ENCODE data around the gene SOX14. TPM values are rescaled to one million over a fixed set of nuclear protein-coding genes. Genes with fewer than 3 reads are reported as not detected.

The SOX14 gene
- not detected in 2 replicates for total RNA-seq

GRCh38 chr3:137764001-137764433 lies at the start of gene SOX14:
SOX14 (plus strand) TSS chr3:137764315; CDS start chr3:137764785, 470 bp downstream.
- peak; percentile 56 for DNase-seq (ENCODE audit: insufficient read length, low spot score, missing footprints)
- Histone ChIP-seq H2AFZ (ENCODE audit: low read length) (no peak within 1 kb of the TSS), H3K4me3 (ENCODE audit: insufficient read depth, low read length) (no peak within 1 kb of the TSS), H3K9me3 (ENCODE audit: low read depth, low read length) (no peaks in the 10 kb centered on the region), H3K79me2 (ENCODE audit: insufficient read depth, low read length) (no peaks in the 10 kb centered on the region), H3K27me3 (ENCODE audit: insufficient read depth, low read length) (peaks cover 83% of the 10 kb centered on the region), H3K4me1 (ENCODE audit: insufficient read depth, low read length) (no peaks in the 10 kb centered on the region), H3K36me3 (ENCODE audit: insufficient read depth, low read length) (no peaks in the 10 kb centered on the region), H4K20me1 (ENCODE audit: insufficient read depth, low read length) (no peaks in the 10 kb centered on the region), H3K4me2 (ENCODE audit: insufficient read depth, low read length) (no peak within 1 kb of the TSS), H3K27ac (ENCODE audit: low read depth, low read length) (no peak within 1 kb of the TSS)
- no peak for TF ChIP-seq CTCF (IDR thresholded peaks at IDR 0.05; ENCODE audit: extremely low read depth, low read depth, low read length)

GRCh38 chr3:137714551-137714950 lies 49.6 kb upstream of the SOX14 start:
- Histone ChIP-seq H4K20me1 (ENCODE audit: insufficient read depth, low read length) (no peaks in the 10 kb centered on the region), H3K79me2 (ENCODE audit: insufficient read depth, low read length) (no peaks in the 10 kb centered on the region), H3K9me3 (ENCODE audit: low read depth, low read length) (no peaks in the 10 kb centered on the region), H3K27ac (ENCODE audit: low read depth, low read length) (no peak overlapping the region), H3K36me3 (ENCODE audit: insufficient read depth, low read length) (no peaks in the 10 kb centered on the region), H3K4me3 (ENCODE audit: insufficient read depth, low read length) (no peak overlapping the region), H3K27me3 (ENCODE audit: insufficient read depth, low read length) (no peaks in the 10 kb centered on the region), H3K4me1 (ENCODE audit: insufficient read depth, low read length) (no peaks in the 10 kb centered on the region), H2AFZ (ENCODE audit: low read length) (no peak overlapping the region), H3K4me2 (ENCODE audit: insufficient read depth, low read length) (no peak overlapping the region)
- no peak for TF ChIP-seq CTCF (IDR thresholded peaks at IDR 0.05; ENCODE audit: extremely low read depth, low read depth, low read length)
- DNase-seq (ENCODE audit: insufficient read length, low spot score, missing footprints): no peak

- Histone ChIP-seq H3K79me2 (ENCODE audit: insufficient read depth, low read length) (no peaks in the 10 kb centered on the region), H4K20me1 (ENCODE audit: insufficient read depth, low read length) (no peaks in the 10 kb centered on the region), H3K4me2 (ENCODE audit: insufficient read depth, low read length) (no peak overlapping the region), H3K4me3 (ENCODE audit: insufficient read depth, low read length) (no peak overlapping the region), H3K36me3 (ENCODE audit: insufficient read depth, low read length) (no peaks in the 10 kb centered on the region), H3K27me3 (ENCODE audit: insufficient read depth, low read length) (no peaks in the 10 kb centered on the region), H2AFZ (ENCODE audit: low read length) (no peak overlapping the region), H3K4me1 (ENCODE audit: insufficient read depth, low read length) (no peaks in the 10 kb centered on the region), H3K27ac (ENCODE audit: low read depth, low read length) (no peak overlapping the region), H3K9me3 (ENCODE audit: low read depth, low read length) (no peaks in the 10 kb centered on the region)
- no peak for DNase-seq (ENCODE audit: insufficient read length, low spot score, missing footprints)
- TF ChIP-seq CTCF (IDR thresholded peaks at IDR 0.05; ENCODE audit: extremely low read depth, low read depth, low read length): no peak
These were observed 39.9 kb upstream of the SOX14 start for GRCh38 chr3:137724240-137724639.

- H3K27me3 ChIP-seq (ENCODE audit: insufficient read depth, low read length): no peaks in the 10 kb centered on the region
- no peaks in the 10 kb centered on the region for H3K9me3 ChIP-seq (ENCODE audit: low read depth, low read length)
- H3K4me2 ChIP-seq (ENCODE audit: insufficient read depth, low read length): no peak overlapping the region
- H2AFZ ChIP-seq (ENCODE audit: low read length): no peak overlapping the region
- no peaks in the 10 kb centered on the region for H3K36me3 ChIP-seq (ENCODE audit: insufficient read depth, low read length)
- no peak overlapping the region for H3K27ac ChIP-seq (ENCODE audit: low read depth, low read length)
- H3K79me2 ChIP-seq (ENCODE audit: insufficient read depth, low read length): no peaks in the 10 kb centered on the region
- TF ChIP-seq CTCF (IDR thresholded peaks at IDR 0.05; ENCODE audit: extremely low read depth, low read depth, low read length): no peak
- H3K4me3 ChIP-seq (ENCODE audit: insufficient read depth, low read length): no peak overlapping the region
- DNase-seq (ENCODE audit: insufficient read length, low spot score, missing footprints): no peak
- no peaks in the 10 kb centered on the region for H3K4me1 ChIP-seq (ENCODE audit: insufficient read depth, low read length)
- no peaks in the 10 kb centered on the region for H4K20me1 ChIP-seq (ENCODE audit: insufficient read depth, low read length)
These were observed 26.9 kb upstream of the SOX14 start for GRCh38 chr3:137737208-137737607.

All from osteoblast (primary cell).